ENCODE data around the gene MICAL3.

GRCh38 chr22:17866127-17866526 is 158.2 kb downstream of the MICAL3 start:
- TF ChIP-seq CTCF (IDR thresholded peaks at IDR 0.05) (no peak), EZH2phosphoT487 (IDR thresholded peaks at IDR 0.05) (no peak)

Data from neural progenitor cell (in vitro differentiated cells).